IPS DF 4.7 (cell line): ENCODE measurements around the gene DPH3.
A peak's percentile ranks its signal among the peaks of the same experiment; 100 is the strongest.

Experiments
- DNase-seq: peaks from one replicate; pipeline ENCODE4 v3.0.0-alpha.2; 2013; ENCODE audit warnings: low spot score; ENCODE audit errors: extremely low read depth

The DPH3 gene

DNA sequence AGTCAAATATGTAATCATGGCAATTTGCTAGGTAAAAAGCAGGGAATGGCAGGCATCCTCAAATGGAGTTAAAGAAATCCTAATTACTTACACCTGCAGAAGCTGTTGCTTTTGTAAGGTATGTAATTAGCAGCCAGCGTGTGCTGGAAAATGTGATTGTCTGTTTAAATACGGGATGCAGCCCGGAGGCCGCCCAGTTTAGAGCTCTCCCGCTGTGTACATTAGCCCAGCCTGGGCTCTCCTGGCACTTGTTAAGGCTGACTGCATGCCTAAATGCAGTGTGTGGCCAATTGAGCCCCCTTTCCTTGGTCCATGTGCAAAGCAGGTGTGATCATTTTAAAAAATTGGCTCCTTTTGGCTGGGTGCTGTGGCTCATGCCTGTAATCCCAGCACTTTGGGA, 9.0 kb downstream of the DPH3 start:
- DNase-seq, result no peak

DNA sequence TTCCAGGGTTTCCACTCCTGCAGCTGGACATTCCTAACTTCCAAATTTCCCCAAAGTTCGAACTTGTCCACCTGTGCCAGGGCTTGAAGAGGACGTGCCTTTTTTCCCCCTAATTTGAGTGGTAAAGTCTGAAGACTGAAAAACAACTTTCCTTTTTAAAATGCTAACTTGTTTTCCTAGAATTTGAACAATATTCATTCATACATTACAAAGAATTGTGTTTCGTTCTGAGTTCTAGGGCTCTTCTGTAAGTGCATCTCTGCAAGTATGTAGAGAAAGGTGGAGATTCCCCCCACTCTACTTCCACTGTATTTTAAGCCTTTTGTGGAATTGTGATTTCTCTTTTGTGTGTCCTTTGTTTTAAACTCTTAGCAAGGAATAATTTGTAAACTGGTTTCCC, 9.4 kb downstream of the DPH3 start:
- no peak for DNase-seq

DNA sequence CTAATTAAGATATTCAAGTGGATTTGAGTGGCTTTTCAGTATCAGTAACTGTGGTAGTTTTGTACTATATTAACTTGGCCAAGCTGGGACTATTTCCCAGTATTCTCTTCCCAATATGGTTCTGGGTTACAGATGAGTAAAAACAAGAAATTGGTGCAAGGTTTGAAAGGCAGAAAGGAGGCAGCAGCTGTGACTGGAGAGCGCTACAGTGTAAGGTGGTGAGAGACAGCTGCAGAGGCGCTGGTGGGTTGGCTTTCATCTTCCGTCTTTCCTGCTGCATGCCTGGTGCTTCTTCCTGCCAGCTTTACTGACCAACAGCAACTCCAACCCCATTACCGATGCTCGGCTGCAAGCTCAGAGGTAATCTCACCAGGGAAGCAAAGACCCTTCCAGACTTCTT, 9.8 kb downstream of the DPH3 start:
- DNase-seq, result no peak

DNA sequence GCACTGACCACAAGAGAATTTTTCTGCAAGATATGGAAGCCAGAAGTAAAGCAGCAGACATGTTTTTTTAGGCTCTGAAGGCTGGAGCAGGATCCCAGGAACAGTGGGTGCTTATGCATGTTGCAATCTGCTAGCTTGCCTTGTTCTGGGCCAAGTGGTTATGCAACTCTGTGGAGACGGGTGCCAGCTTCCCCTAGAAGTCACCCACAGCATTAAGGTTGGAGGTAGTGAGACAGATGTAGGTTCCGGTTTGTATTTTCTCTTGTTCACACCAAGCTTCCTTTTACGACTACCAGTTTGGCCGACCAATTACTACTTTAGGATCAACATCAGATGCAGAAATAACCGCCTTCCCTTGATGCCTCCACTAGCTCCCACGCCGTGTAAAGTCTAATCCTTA, 11.1 kb downstream of the DPH3 start:
- DNase-seq, result no peak

DNA sequence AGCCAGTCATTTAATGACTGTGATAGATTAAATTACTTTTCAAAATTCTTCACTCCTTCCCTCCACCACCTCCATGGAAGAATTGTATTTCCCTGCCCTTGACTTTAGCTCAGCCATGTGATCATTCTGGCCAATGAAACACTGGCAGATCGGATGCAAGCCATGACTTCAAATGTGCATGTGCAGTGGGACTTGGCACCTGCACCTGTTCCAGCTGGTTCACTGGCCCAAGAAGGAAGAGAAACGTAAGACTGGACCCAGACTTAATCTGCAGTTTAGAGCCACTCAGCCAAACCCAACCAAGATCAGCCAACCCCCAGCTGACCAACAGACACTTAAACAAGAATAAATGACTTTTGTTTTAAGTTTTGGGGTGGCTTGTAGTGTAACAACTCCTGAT, 11.8 kb downstream of the DPH3 start:
- no peak for DNase-seq

DNA sequence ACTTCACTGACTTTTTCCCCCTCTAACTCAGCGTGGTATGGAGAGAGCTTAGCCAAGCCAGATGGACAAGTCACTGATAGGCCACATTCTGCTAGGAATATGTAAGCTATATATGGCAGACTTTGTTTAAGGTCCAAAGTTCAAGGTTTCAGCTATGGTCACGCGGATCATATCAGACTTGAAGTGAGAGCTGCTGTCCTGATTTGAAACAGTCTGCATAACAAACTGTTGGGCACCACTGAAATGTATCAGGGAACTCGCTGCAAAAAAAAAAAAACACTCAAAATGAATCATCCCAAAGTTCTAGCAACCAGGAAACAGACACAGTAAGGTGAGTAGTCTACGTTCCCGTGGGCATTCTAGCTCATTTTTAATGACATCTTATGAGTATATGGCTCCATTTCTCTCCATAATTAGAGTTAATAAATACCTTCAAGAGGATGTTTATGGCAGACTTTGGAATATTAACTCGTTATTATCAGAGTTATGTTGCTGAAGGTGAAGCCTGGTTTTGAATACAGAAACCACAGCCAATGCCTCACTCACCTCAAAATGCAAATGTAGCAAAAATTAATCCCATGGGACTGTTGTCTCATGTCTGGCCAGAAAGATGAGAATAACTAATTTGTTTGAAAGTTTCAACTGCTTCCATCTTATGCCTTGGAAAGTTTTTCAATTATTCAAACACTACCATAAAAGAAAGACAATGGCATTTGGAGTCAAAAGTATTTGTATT, 12.3 kb downstream of the DPH3 start:
- DNase-seq, result no peak

DNA sequence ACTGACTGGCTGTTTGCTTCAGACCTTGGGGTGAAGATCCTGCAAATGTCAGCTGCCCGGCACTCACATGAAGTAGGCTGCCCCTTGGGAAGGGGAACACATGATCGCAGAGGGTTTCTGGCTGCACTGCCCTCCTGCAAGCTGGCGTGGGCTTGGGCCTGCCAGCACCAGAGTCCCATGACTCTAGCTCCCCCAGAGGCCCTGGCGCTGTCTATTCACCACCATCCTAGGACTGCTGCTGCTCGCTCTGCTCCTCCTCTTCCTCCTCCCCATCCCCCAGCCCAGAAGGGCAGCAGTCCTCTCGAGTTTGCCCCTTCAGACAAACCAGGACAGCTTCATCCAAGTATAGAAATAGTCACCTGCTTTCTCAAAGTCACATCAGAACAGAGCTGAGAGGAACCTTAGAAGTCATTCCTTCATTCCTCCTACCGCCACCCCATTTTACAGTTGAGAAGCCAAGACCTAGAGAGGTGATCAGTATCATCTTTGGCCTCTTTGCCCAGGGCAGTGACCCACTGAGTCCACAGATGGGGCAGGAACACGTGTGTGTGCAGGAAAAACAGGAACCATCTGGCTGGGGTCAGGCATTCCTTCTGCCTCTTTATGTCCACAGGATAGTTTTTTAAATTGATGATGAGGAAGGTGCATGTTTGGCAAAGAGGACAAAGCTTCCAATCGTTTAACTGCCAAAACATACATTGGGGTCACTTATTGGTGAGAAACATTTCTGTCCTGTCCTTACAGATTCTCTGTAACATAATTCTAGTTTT, 13.2 kb downstream of the DPH3 start:
- no peak for DNase-seq

DNA sequence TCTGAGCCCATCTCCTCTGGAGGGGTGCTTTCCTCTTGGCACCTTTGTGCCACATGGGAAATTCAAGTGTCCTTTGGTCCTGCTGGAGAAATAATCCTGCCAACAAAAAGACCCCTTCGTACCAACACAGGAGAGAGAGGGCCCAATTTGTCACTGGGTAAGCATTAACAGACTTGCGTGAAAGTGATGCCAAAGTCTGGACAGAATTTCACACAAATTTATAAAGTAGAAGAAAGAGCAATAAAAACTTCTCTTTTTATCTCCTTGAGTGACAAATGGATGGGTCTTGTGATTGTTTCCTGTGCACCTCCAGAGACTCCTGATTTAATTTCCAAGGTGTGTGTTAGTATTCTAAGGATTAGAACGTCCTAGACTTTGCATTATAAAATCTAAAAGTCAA, 14.9 kb downstream of the DPH3 start:
- no peak for DNase-seq

DNA sequence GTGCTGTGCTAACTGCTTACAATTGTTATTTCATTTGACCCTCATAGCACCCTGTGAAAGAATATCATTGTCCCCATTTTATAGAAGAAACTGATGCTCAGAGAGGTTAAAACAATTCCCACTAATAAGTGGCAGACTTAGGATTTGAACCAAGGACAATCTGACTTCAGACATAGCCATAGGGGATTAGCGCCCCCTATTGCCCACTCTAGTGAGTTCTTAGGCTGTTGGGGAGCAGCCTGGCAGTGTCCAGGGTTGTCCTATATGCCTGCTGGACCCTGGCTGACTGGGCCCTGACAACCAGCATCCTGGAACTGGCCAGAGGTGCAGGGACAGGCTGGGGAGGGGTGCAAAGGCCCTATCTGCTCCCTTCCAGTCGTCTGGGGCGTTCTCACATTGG, 15.4 kb downstream of the DPH3 start:
- peak; percentile 36 for DNase-seq

DNA sequence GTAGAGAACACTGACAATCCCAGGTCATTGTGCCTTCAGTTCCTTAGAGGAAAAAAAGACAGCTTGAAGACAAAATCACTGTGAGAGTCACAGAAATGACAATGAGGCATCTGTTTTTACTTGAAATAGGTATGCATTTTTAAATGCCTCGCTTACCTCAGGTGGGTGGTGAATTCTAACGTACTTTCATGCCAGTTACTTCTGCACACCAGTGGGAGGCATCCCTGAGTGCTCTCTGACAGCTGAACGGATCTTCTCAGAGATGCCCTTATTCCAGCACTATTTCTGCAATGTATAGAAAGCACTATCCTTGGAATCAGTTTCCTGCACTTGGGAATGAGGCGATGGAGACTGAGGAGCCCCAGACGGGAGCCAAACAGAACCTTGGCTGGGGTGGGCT, 16.2 kb downstream of the DPH3 start:
- no peak for DNase-seq

DNA sequence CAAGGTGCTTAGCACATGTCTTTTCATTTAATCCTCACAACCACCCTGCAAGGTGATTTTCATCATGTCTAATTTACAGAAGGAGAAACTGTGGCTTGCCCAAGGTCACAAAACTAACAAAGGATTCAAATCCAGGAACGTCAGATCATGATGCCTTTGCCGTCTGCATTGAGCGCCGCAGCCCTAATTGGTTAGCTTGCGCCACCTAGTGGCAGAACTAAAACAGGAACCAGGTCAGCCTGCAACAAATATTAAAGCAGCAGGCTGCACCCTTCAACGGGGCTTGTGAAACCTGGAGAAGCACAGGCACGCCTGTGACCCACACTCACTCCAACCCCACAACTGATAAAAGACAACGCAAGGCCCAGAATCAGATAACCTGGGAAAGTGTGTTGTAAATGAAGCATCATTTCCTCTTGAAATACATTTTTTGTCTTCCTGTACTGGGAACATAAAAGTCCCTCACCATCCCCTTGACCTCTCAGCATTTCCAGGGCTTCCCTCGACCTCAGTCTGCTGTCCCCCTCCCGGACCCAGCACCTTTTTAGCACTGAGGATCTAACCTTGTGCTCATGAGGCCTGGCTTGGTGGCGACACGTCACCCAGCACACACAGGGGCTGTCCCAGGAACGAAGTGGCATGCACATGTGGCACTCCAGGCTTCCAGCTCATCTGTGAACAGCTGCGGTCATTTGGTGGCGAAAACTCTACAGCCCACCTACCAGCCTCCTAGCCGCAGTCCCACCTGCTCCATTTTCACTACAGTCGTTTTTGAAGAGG, 17.3 kb downstream of the DPH3 start:
- DNase-seq, result peak; percentile 53

DNA sequence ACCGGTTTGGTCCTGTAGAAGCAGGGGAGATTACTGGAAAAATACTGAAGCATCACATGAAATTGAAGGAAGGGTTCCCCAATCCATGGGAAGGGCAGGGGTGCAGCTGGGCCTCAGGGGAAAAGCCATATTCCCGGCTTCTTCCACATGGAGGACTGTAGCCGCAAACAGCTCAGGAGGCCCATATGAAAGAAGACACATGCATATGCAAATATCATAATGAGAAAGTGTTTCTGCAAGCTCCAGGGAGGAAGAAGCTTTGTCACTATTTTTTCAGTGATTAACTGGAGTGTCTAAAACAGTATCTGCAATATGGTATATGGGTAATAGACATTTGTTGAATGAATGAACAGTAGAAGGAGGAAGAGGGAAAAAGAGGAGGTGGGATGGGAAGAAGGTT, 19.1 kb downstream of the DPH3 start:
- no peak for DNase-seq

DNA sequence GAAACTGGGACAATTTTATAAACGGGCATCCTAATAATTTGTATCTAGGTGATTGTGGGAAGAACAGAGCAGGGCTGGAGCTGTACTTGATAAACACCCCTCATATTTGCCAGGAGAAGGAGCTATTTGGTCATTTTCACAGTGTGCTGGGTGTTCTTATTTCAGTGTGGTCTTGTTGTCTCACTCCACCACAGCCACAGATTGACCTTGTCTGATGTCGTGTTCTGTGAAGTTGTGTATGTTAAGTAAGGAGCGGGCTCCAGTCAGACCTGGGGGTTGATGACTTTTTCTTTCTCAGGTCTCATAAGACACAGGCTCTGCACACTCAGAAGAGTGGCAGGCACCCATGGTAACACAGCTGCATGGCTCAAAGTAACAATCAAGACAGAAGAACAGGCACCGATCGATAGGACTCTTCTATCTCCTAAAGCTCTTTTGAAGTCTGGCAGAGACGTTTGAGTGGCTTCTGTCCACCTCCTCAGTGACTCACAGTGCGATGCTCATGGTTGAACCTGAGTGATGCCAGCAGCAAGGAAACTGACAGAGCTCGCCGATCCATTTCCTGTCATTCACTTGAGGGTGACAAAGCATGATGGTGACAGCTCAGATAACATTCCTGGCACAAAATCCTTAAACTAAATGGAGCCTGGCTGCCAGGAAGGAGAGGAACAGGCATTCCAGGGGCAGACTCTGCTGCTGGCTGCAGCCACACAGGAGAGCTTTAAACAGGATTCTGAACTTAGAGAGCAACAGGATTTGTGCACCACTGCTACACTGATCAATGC, 20.8 kb downstream of the DPH3 start:
- no peak for DNase-seq

DNA sequence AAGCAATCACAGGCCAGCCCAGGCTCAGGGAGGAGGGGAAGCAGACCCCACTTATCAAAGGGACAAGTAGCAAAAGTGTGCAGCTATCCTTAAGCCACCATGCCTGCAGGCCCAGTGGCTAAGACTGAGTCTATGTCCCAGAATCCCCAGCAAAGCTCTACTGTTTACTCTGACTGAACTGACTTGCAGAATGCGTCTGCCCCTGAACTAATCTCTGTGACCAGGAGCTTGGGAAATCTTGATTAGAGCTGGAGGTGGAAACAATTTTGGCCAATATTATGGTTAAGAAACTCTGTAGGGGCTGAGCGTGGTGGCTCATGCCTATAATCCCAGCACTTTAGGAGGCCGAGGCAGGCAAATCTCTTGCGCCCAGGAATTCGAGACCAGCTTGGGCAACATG, 22.6 kb downstream of the DPH3 start:
- DNase-seq, result no peak

DNA sequence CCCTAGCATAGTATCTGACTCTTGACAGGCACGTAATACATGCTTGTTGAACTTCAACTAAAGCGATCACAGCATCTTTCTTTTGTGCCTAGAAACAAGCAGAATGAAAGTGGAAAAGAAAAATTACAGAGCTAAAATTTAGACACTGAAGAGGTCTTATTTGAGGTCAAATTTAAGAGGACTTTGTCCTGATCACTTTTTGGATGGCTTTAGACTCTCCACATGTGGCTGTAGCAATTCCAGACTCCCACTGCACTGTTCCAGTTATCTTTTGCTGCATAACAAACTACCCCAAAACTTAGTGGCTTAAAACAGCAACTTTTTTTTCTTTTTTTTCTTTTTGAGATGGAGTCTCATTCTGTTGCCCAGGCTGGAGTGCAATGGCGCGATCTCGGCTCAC, 23.5 kb downstream of the DPH3 start:
- DNase-seq, result no peak

DNA sequence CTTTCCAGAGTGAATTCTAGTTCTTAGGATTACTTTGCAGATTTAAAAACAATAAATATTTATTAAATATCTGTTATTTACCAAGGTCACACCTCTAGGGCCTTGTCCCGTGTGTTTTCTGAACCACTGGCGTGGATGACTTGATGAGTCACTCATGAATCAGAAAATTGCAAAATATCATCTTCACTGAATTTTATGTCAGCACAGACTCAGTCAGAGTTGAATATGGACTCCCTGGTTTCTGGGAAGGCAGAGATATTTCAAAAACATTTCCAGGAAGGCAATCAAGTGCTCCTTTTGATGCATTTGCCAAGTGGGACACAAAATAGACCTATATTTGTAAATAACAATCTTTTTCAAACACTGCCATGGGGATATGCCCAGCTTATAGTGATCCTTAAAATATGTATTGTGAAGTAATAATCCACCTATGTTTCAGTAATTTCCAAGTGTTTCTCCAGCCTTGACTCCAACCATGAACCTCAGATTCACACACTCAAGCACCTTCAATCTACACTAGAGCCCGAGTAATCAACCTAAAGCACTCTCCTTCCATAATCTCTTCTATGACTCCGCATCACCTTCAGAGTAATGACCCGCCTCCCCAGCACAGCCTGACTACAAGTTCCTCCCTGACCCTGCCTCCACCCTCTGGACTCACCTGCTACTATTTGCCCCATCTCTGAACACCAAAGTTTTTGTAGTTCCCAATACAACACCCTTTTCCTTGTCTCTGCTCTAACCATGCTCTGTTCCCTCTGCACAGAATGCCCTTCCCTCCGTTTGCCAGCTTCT, 24.3 kb downstream of the DPH3 start:
- DNase-seq, result no peak

DNA sequence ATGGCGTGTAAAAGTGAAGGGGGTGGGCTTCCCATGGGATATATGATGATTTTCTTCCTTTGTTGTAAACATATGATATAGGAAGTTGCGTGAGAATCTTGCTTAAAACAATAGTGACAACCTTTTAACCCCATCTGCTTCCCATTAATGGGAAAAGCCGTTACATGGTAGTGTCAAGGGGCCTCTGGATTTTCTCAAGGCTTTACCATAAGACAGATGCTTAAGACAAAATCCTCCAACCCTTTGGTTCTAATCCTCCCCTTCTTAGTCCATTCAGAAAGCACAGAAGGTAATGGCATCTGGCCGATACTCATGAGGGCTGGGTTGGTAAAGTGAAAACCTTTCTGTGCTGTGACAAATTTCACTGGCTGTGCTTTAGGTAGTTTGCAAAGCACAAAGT, 25.0 kb downstream of the DPH3 start:
- DNase-seq, result no peak

DNA sequence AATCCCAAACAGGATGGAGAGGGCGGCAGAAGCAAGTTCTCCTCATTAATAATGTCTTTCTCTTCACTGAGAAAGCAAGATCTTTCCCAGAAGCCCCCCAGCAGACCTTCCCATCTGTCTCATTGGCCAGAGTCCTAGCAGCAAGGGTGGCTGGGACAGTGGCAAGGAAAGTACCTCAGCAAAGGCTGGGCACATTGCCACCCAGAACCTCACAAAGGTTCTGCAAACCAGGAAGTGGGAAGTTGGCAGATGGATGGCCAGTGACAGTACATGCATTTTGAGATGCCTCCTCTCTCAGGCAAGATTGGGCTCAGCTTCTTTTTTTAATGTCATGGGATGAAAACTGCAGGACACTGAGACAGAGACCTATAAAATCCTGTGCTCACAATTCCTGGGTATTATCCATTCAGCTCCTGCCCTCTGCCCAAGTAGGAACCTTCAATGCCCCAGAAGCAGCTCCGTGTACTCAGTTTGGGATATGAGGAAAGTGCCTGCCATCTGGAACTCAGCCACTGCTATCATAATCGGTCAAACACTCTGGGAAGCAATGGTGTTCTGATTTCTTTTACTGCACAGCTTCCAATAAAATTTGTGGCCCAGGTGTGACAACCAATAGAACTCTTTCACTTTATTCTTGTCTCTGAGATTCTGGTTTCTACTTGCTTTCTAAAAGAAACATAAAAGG, 25.5 kb downstream of the DPH3 start:
- DNase-seq, result no peak

DNA sequence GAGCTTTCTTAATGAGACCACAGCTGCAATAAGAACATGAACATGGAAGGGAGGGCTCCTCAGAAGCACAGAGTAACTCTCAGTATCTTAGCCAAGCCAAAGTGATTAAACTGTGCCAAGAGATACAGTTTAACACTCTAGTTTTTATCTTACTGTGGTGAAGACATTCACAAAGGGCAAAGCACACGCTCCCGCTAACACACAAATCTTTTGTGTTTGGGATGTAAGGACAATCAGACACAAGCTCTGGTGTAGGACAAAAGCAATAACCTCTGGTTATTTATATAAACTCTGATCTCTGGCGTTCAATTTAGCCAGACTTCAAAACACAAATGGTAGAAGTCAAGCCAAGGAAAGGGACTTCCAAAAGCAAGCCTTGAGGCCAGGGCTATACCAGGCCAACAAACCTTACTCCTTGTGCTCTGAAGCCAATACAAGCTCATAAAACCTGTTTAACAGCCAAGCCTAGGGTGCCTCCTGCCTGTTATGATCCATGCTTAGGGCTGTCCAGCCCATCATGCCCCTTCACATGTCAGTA, 27.8 kb downstream of the DPH3 start:
- DNase-seq, result no peak
